H9 (cell line): ENCODE data around the gene KCNIP4. TPM values are rescaled to one million over a fixed set of nuclear protein-coding genes. Genes with fewer than 3 reads are reported as not detected.

Source experiments
- DNase-seq: peaks from one replicate; pipeline ENCODE4 v3.0.0-alpha.2; 2017
- H2AFZ ChIP-seq: one replicate; pipeline ENCODE4 v1.6.1; 2013; ENCODE audit warnings: mild to moderate bottlenecking, low read length, control low read depth, moderate library complexity
- H2AK5ac ChIP-seq: 2 replicates; pipeline ENCODE4 v1.6.1; 2013; ENCODE audit warnings: low read length, control low read depth, mixed read lengths; ENCODE audit not compliant: insufficient read length
- H2BK120ac ChIP-seq: one replicate; pipeline ENCODE4 v1.6.1; 2013; ENCODE audit warnings: low read depth, mild to moderate bottlenecking, low read length, control low read depth, inconsistent platforms; ENCODE audit not compliant: poor library complexity, severe bottlenecking
- H2BK12ac ChIP-seq: 2 replicates; pipeline ENCODE4 v1.6.1; 2013; ENCODE audit warnings: low read length, control low read depth, mixed read lengths, low read depth; ENCODE audit not compliant: insufficient read length
- H2BK15ac ChIP-seq: 2 replicates; pipeline ENCODE4 v1.6.1; 2013; ENCODE audit warnings: low read depth, low read length, control low read depth
- H2BK20ac ChIP-seq: one replicate; pipeline ENCODE4 v1.6.1; 2013; ENCODE audit warnings: low read depth, mild to moderate bottlenecking, low read length, control low read depth, inconsistent platforms; ENCODE audit not compliant: poor library complexity, severe bottlenecking
- H2BK5ac ChIP-seq: 2 replicates; pipeline ENCODE4 v1.6.1; 2013; ENCODE audit warnings: low read length, control low read depth, mixed read lengths; ENCODE audit not compliant: insufficient read length
- H3K14ac ChIP-seq: 2 replicates; pipeline ENCODE4 v1.6.1; 2013; ENCODE audit warnings: low read length, control low read depth; ENCODE audit not compliant: insufficient read depth
- H3K18ac ChIP-seq: 2 replicates; pipeline ENCODE4 v1.6.1; 2013; ENCODE audit warnings: low read depth, mild to moderate bottlenecking, mixed read lengths, low read length, control low read depth; ENCODE audit not compliant: insufficient read length
- H3K23ac ChIP-seq: 2 replicates; pipeline ENCODE4 v1.6.1; 2013; ENCODE audit warnings: low read length, control low read depth, mixed read lengths, low read depth; ENCODE audit not compliant: insufficient read length
- H3K23me2 ChIP-seq: 2 replicates; pipeline ENCODE4 v1.6.1; 2013; ENCODE audit warnings: low read depth, mild to moderate bottlenecking, mixed read lengths, low read length, control low read depth; ENCODE audit not compliant: insufficient read length, poor library complexity, severe bottlenecking
- H3K27ac ChIP-seq: 2 replicates; pipeline ENCODE4 v1.5.1; 2013; ENCODE audit warnings: low read length, control low read depth, mixed read lengths, low read depth; ENCODE audit not compliant: insufficient read length
- H3K27me3 ChIP-seq: 2 replicates; pipeline ENCODE4 v1.6.1; 2013; ENCODE audit warnings: low read length, control low read depth, inconsistent platforms; ENCODE audit not compliant: insufficient read depth
- H3K4ac ChIP-seq: 2 replicates; pipeline ENCODE4 v1.6.1; 2013; ENCODE audit warnings: low read depth, mild to moderate bottlenecking, control low read depth, inconsistent platforms, low read length, moderate library complexity
- H3K4me1 ChIP-seq: 2 replicates; pipeline ENCODE4 v1.6.1; 2013; ENCODE audit warnings: low read length, control low read depth, inconsistent platforms; ENCODE audit not compliant: insufficient read depth
- H3K4me2 ChIP-seq: 2 replicates; pipeline ENCODE4 v1.6.1; 2013; ENCODE audit warnings: low read length, control low read depth, mixed read lengths; ENCODE audit not compliant: insufficient read length, insufficient read depth
- H3K56ac ChIP-seq: 2 replicates; pipeline ENCODE4 v1.6.1; 2013; ENCODE audit warnings: low read depth, mild to moderate bottlenecking, mixed read lengths, low read length, control low read depth; ENCODE audit not compliant: insufficient read length
- H3K79me1 ChIP-seq: 2 replicates; pipeline ENCODE4 v1.6.1; 2013; ENCODE audit warnings: low read depth, mild to moderate bottlenecking, moderate library complexity, low read length, control low read depth, inconsistent platforms; ENCODE audit not compliant: insufficient read depth, poor library complexity, severe bottlenecking
- H3K79me2 ChIP-seq: 2 replicates; pipeline ENCODE4 v1.6.1; 2013; ENCODE audit warnings: low read length, control low read depth, inconsistent platforms; ENCODE audit not compliant: insufficient read depth
- H3K9ac ChIP-seq: 2 replicates; pipeline ENCODE4 v1.6.1; 2013; ENCODE audit warnings: low read length, control low read depth, mixed read lengths; ENCODE audit not compliant: insufficient read length; ENCODE audit errors: extremely low read depth
- H3K9me3 ChIP-seq: one replicate; pipeline ENCODE4 v1.6.1; 2013; ENCODE audit warnings: low read depth, low read length, inconsistent platforms; ENCODE audit not compliant: control insufficient read depth
- H3T11ph ChIP-seq: one replicate; pipeline ENCODE4 v1.6.1; 2013; ENCODE audit warnings: mild to moderate bottlenecking, low read length, control low read depth, inconsistent platforms
- H4K20me1 ChIP-seq: one replicate; pipeline ENCODE4 v1.6.1; 2013; ENCODE audit not compliant: control insufficient read depth, insufficient read length, insufficient read depth
- H4K5ac ChIP-seq: 2 replicates; pipeline ENCODE4 v1.6.1; 2013; ENCODE audit warnings: low read depth, mild to moderate bottlenecking, mixed read lengths, low read length, control low read depth; ENCODE audit not compliant: insufficient read length
- H4K8ac ChIP-seq: replicated peaks from 2 replicates; pipeline ENCODE4 v1.6.1; 2013; ENCODE audit warnings: low read length, control low read depth, mixed read lengths, low read depth; ENCODE audit not compliant: insufficient read length
- H4K91ac ChIP-seq: 2 replicates; pipeline ENCODE4 v1.6.1; 2013; ENCODE audit warnings: low read depth, mild to moderate bottlenecking, moderate library complexity, mixed read lengths, low read length, control low read depth; ENCODE audit not compliant: insufficient read length
- H3K27ac Mint-ChIP-seq, 3 experiments: 2 replicates in 2 of 3; 3 replicates in 1 of 3; pipeline ENCODE4 v1.8.0; 2020 to 2021; ENCODE audit warnings: mixed read lengths in 3 of 3, mild to moderate bottlenecking in 1 of 3, moderate library complexity in 1 of 3
- H3K27me3 Mint-ChIP-seq: 2 replicates; pipeline ENCODE4 v1.8.0; 2021; ENCODE audit warnings: low read depth, mild to moderate bottlenecking, moderate library complexity, mixed read lengths
- H3K36me3 Mint-ChIP-seq, 3 experiments: 2 replicates in 2 of 3; 3 replicates in 1 of 3; pipeline ENCODE4 v1.8.0; 2020 to 2021; ENCODE audit warnings: low read depth in 3 of 3, mixed read lengths in 3 of 3; ENCODE audit not compliant: insufficient read depth in 1 of 3
- H3K4me1 Mint-ChIP-seq, 2 experiments: 2 replicates each; pipeline ENCODE4 v1.8.0; 2020; ENCODE audit warnings: mixed read lengths in 2 of 2
- H3K4me3 Mint-ChIP-seq, 2 experiments: 2 replicates in 1 of 2; 3 replicates in 1 of 2; pipeline ENCODE4 v1.8.0; 2020 to 2021; ENCODE audit warnings: mild to moderate bottlenecking in 2 of 2, mixed read lengths in 2 of 2, moderate library complexity in 1 of 2
- H3K9me3 Mint-ChIP-seq, 2 experiments: 2 replicates in 1 of 2; 3 replicates in 1 of 2; pipeline ENCODE4 v1.8.0; 2020; ENCODE audit warnings: mild to moderate bottlenecking in 2 of 2, mixed read lengths in 2 of 2, moderate library complexity in 1 of 2
- WGBS: extraction: QIAGEN DNeasy Blood & Tissue Kit; methylation state at CpG from one replicate; pipeline ENCODE4 v1.1.7; 2013; ENCODE audit warnings: missing lambda C conversion rate, low lambda C conversion rate, mixed read lengths; ENCODE audit not compliant: insufficient read length; ENCODE audit errors: extremely low coverage; 5-methylcytosine and 5-hydroxymethylcytosine counted together
- total RNA-seq: library from RNA; stranded (reverse); gene quantifications from 2 replicates; pipeline ENCODE4 v1.2.1, GENCODE V29; 2021
- TF ChIP-seq, protein P1 (sequence below): fragments of 200-600 bp; sonication (generic); conservative IDR thresholded peaks from 3 replicates; pipeline ENCODE4 v1.8.0; 2021; ENCODE audit warnings: antibody characterized with exemption, mild to moderate bottlenecking

Gene KCNIP4
- total RNA-seq, 1 experiment from 2014 or later: not detected

DNA sequence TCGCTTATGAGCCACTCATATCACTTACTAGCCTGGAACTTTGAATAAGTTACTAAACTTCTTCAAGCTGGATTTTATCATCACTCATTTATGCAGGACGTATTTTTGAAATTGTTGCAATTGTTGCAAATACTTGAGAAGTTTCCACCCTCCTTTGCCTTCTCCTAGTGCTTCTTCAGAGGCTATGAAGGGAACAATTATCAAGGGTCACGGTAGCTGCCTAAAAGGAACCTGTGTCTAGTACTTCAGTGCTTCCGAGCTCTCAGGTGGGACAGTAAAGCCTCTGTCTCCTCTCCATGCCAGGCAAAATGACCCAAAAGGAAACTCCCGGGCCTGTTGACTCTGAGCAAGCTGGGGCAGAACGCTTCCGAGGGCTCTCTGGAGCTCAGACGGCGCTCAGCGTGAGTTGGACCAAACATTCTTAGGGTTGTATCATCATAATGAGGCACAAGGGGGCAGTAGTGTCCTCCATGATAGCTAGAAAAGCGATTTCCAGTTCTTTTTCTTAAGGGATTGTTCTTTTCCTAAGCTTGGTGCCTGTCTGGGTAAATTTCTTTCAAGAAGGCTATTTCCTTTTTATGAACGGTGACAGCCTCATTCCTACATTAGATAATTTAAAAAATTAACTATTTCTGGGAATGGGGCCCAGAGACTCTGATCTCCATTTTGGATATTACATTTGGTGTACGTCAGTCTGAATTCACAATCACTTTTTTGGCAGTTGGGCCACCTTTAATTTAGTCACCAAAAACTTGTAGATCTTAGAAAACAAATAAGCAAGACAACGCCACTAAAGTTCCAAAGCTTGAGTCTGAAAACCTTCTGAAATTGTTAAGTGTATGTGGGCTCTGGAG lies 1175.2 kb downstream of the KCNIP4 start:
- TF ChIP-seq, protein P1, sequence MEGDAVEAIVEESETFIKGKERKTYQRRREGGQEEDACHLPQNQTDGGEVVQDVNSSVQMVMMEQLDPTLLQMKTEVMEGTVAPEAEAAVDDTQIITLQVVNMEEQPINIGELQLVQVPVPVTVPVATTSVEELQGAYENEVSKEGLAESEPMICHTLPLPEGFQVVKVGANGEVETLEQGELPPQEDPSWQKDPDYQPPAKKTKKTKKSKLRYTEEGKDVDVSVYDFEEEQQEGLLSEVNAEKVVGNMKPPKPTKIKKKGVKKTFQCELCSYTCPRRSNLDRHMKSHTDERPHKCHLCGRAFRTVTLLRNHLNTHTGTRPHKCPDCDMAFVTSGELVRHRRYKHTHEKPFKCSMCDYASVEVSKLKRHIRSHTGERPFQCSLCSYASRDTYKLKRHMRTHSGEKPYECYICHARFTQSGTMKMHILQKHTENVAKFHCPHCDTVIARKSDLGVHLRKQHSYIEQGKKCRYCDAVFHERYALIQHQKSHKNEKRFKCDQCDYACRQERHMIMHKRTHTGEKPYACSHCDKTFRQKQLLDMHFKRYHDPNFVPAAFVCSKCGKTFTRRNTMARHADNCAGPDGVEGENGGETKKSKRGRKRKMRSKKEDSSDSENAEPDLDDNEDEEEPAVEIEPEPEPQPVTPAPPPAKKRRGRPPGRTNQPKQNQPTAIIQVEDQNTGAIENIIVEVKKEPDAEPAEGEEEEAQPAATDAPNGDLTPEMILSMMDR: peak; percentile 82
- H3K9me3 Mint-ChIP-seq: 0 out of 5 replicates have a peak, but pooled peaks cover 0 to 2% of the 10 kb centered on the region in 2 experiments
- no peak overlapping the region for H2BK20ac ChIP-seq

More for the DNA sequence above, 1175.2 kb downstream of the KCNIP4 start:
- DNase-seq: peak; percentile 73
- Mint-ChIP-seq H3K4me1 (peaks cover 0 to 2% of the 10 kb centered on the region in 2 experiments; a peak in 2 of 4 replicates), H3K36me3 (no peaks in the 10 kb centered on the region), H3K27ac (no peak overlapping the region), H3K4me3 (no peak overlapping the region), H3K27me3 (peaks cover 1% of the 10 kb centered on the region; the same call in 1 of the 2 replicates)
- H2BK15ac ChIP-seq: no peak overlapping the region
- H2BK12ac ChIP-seq: no peak overlapping the region
- no peak overlapping the region for H2BK5ac ChIP-seq
- H3K56ac ChIP-seq: no peak overlapping the region
- no peak overlapping the region for H3K23ac ChIP-seq
- H2AFZ ChIP-seq: no peak overlapping the region
- H3K9ac ChIP-seq: no peak overlapping the region
- H3K9me3 ChIP-seq: no peaks in the 10 kb centered on the region
- no peak overlapping the region for H2BK120ac ChIP-seq
- H2AK5ac ChIP-seq: no peak overlapping the region
- H4K91ac ChIP-seq: no peak overlapping the region
- WGBS: no CpG with 5 or more reads among the region's 14 CpGs
- no peak overlapping the region for H3T11ph ChIP-seq
- H3K79me2 ChIP-seq: no peaks in the 10 kb centered on the region
- H3K4me1 ChIP-seq: no peaks in the 10 kb centered on the region
- no peak overlapping the region for H3K14ac ChIP-seq
- no peaks in the 10 kb centered on the region for H4K20me1 ChIP-seq
- H4K5ac ChIP-seq: no peak overlapping the region
- H4K8ac ChIP-seq: no peak overlapping the region
- no peaks in the 10 kb centered on the region for H3K27me3 ChIP-seq
- no peak overlapping the region for H3K4ac ChIP-seq
- no peak overlapping the region for H3K27ac ChIP-seq
- H3K18ac ChIP-seq: no peak overlapping the region
- no peaks in the 10 kb centered on the region for H3K23me2 ChIP-seq
- no peaks in the 10 kb centered on the region for H3K79me1 ChIP-seq
- H3K4me2 ChIP-seq: no peak overlapping the region
